ENCODE data around the gene FUNDC2. TPM values are rescaled to one million over a fixed set of nuclear protein-coding genes. Genes with fewer than 3 reads are reported as not detected.

Gene FUNDC2
- total RNA-seq, 4 donors from 2014 or later, result 65.8 to 110 (median 83.7) TPM

DNA sequence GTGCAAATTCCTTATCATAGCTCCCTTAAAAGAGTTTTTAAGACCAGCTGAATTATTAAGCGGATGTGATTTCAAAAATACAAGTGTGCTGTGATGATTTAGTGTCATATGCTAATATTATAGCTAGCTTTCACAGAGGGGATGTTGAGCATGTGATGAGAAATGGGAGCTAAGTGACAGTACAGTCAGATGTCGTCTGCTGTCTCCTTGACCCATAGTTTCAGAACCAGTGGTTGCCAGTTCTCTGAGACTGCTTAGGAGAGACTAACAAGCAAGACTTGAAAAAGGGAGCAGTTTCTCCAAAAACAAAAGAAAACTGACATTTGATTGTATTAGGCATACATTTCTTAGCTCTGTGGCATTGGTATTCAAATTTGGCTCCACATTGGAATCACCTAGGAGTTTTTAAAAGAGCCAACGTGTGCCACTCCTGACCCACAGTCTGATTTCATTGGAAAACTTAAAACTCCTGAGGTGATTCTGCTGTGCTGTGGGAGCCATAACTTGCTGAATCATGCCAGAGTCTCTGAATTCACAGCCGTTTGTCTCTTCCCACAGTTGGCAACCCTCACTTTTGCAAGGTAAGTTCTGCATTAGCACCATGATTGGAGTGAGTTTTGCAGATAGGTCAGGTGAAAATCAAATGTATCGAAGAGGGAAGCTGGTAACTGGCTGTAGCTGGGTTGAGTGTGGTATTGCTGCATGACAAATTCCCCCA is 20.3 kb downstream of the FUNDC2 start:
- ATAC-seq (ENCODE audit: low FRiP score) (no peak), DNase-seq (ENCODE audit: low spot score) (no peak)
- TF ChIP-seq CTCF (IDR thresholded peaks at IDR 0.05), result no peak

DNA sequence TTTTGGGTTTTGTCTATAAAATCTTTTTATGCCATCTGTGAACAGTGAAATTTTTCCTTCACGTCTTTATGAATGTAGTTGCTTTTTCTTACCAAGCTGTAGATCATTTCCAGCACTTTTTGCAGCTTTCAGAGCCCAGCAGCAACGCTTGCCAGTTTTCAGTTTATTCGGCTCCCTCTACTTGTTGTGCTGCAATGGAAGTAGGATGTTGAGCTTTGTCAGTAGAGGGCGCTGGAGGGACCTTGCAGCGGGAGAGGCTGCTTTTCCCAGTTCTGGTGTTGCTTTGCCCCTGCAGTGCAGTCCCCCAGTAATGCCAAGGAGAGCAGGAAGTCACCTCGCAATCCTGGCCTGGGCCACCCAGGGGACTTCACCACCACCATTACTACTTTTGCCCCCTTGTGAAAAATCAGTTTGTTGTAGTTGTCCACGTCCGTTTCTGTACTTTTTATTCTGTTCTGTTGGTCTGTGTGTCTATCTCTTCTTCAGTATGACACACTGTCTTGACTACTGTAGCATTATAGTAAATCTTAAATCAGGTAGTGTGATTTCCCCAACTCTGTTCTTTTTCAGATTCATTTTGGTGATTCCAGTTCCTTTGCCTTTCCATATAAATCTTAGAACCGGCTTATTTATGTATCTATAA is 22.5 kb downstream of the FUNDC2 start:
- TF ChIP-seq CTCF (IDR thresholded peaks at IDR 0.05), result no peak
- ATAC-seq (ENCODE audit: low FRiP score), result no peak
- no peak for DNase-seq (ENCODE audit: low spot score)

DNA sequence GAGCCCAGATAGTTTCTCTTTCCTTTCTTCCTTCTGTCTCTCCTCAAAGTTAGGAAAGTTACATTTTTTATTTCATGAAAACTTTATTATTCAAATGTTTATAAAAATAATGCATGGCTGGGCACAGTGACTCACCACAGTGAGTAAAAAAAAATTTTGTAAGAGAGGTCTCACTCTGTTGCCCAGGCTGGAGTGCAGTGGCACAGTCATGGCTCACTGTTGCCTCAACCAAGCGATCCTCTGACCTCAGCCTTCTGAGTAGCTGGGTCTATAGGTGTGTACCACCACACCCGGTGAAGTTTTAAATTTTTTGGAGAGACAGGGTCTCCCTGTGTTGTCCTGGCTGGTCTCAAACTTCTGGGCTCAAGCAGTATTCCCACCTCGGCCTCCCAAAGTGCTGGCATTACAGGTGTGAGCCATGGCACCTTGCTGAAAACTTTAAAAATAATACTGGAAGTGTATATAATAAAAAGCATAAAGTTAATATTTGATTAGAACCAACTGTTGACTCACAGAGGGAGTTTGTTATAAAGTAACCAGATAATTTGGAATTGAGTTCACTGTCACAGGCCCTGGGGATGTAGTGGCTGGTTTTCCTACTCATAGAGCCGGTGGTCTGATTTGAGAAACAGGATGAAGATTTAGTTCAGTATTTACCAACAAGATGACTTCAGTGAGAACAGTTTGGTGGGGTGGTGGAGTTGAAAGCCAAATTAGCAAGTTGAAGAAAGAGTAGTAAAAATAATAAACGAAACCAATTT is 26.3 kb downstream of the FUNDC2 start:
- ATAC-seq (ENCODE audit: low FRiP score) (no peak), DNase-seq (ENCODE audit: low spot score) (no peak)
- no peak for TF ChIP-seq CTCF (IDR thresholded peaks at IDR 0.05)

GRCh38 chrX:155053656-155054055 is 27.0 kb downstream of the FUNDC2 start:
- DNase-seq (ENCODE audit: low spot score), result no peak
- ATAC-seq (ENCODE audit: low FRiP score), result no peak
- no peak for TF ChIP-seq CTCF (IDR thresholded peaks at IDR 0.05)

DNA sequence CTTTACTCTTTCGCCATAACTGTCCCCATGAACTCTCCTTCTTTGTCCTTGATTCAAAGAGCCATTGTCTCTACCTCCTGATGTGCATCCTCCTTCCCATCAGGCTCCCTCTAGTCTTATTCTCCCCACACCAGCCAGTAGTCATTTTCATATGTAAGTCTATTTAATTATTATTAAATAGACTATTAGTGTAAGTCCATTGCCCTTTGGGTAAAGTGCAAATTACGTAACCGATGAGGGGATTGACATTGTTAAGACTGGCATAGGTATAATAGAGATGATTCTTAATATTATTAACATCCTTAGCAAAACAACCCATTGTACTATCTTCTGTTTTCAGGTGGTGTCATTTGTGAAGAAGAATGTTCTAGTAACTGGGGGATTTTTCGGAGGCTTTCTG is 27.6 kb downstream of the FUNDC2 start:
- ATAC-seq (ENCODE audit: low FRiP score), result no peak
- no peak for TF ChIP-seq CTCF (IDR thresholded peaks at IDR 0.05)
- no peak for DNase-seq (ENCODE audit: low spot score)

DNA sequence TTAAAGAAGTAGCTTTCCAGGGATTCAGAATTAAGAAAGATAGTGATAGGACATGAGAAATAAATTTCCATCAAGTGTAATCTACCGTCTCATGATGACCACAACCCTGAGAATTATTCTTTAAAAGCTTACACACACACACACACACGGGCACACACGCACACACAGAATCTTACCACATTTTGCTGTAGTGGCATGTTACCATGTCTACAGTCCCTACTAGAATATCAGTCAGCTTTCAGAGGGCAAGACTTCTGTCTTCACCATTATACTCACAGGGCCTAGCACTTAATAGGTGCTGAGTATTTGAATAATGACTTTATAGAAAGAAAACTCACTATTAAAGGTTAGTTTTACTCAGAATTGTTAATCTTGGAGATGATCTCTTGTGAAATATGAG is 28.9 kb downstream of the FUNDC2 start:
- no peak for TF ChIP-seq CTCF (IDR thresholded peaks at IDR 0.05)
- DNase-seq (ENCODE audit: low spot score), result no peak
- ATAC-seq (ENCODE audit: low FRiP score), result no peak

All from omental fat pad (tissue), 4 donors.